ENCODE results near the gene ATG7.

ATG7 gene

GRCh38 chr3:11271986-11272904 is at the start of gene ATG7:
TSS of gene ATG7 (plus strand) at chr3:11272397. CDS start at chr3:11298696, 26,299 bp downstream.
- TF ChIP-seq ZNF70 (CRISPR knock-in tag; IDR thresholded peaks at IDR 0.05) (no peak; the same call in 1 of the 2 replicates), ESRRG (CRISPR knock-in tag; IDR thresholded peaks at IDR 0.05) (no peak), GLIS3 (CRISPR knock-in tag; IDR thresholded peaks at IDR 0.05) (no peak), ZNF8 (CRISPR knock-in tag; IDR thresholded peaks at IDR 0.05) (no peak), ZFP30 (CRISPR knock-in tag; IDR thresholded peaks at IDR 0.05) (no peak), CREB5 (CRISPR knock-in tag; IDR thresholded peaks at IDR 0.05; ENCODE audit: low read depth) (no peak), POU6F1 (CRISPR knock-in tag; IDR thresholded peaks at IDR 0.05; ENCODE audit: borderline replicate concordance, low read depth) (no peak), ZC3H10 (CRISPR knock-in tag; IDR thresholded peaks at IDR 0.05) (no peak), ZFP3 (CRISPR knock-in tag; IDR thresholded peaks at IDR 0.05) (no peak), ARNTL (CRISPR knock-in tag; IDR thresholded peaks at IDR 0.05; ENCODE audit: borderline replicate concordance, low read depth) (no peak)

GRCh38 chr3:11224010-11224409 is 48.2 kb upstream of the ATG7 start:
- ATAC-seq, result no peak
- no peak for TF ChIP-seq ESRRG (CRISPR knock-in tag; IDR thresholded peaks at IDR 0.05)

More at GRCh38 chr3:11271986-11272904, at the start of gene ATG7:
- ATAC-seq, result peak; percentile 98

- ATAC-seq, result no peak
- no peak for TF ChIP-seq SNAI2 (CRISPR knock-in tag; IDR thresholded peaks at IDR 0.05)
- TF ChIP-seq ISL1 (CRISPR knock-in tag; IDR thresholded peaks at IDR 0.05), result no peak
- TF ChIP-seq OSR1 (CRISPR knock-in tag; IDR thresholded peaks at IDR 0.05), result no peak
- no peak for TF ChIP-seq ZNF8 (CRISPR knock-in tag; IDR thresholded peaks at IDR 0.05)
- no peak for TF ChIP-seq ZNF565 (CRISPR knock-in tag; conservative IDR thresholded peaks at IDR 0.05; ENCODE audit: low read depth)
- no peak for TF ChIP-seq ZC3H10 (CRISPR knock-in tag; IDR thresholded peaks at IDR 0.05)
- TF ChIP-seq CREB5 (CRISPR knock-in tag; IDR thresholded peaks at IDR 0.05; ENCODE audit: low read depth), result no peak
- TF ChIP-seq TSHZ2 (CRISPR knock-in tag; IDR thresholded peaks at IDR 0.05), result no peak
- no peak for TF ChIP-seq GLIS3 (CRISPR knock-in tag; IDR thresholded peaks at IDR 0.05)
- no peak for TF ChIP-seq CSDC2 (CRISPR knock-in tag; IDR thresholded peaks at IDR 0.05)
- no peak for TF ChIP-seq BACH2 (CRISPR knock-in tag; IDR thresholded peaks at IDR 0.05; ENCODE audit: borderline replicate concordance)
- TF ChIP-seq TOX (CRISPR knock-in tag; IDR thresholded peaks at IDR 0.05; ENCODE audit: borderline replicate concordance), result no peak
- no peak for TF ChIP-seq TCF4 (CRISPR knock-in tag; IDR thresholded peaks at IDR 0.05; ENCODE audit: borderline replicate concordance)
- TF ChIP-seq CSRNP3 (CRISPR knock-in tag; IDR thresholded peaks at IDR 0.05), result no peak
- TF ChIP-seq ARNTL (CRISPR knock-in tag; IDR thresholded peaks at IDR 0.05; ENCODE audit: borderline replicate concordance, low read depth), result no peak
- TF ChIP-seq RARB (CRISPR knock-in tag; IDR thresholded peaks at IDR 0.05), result no peak
- TF ChIP-seq PPARA (CRISPR knock-in tag; IDR thresholded peaks at IDR 0.05; ENCODE audit: borderline replicate concordance), result no peak
- no peak for TF ChIP-seq POU6F1 (CRISPR knock-in tag; IDR thresholded peaks at IDR 0.05; ENCODE audit: borderline replicate concordance, low read depth)
Observed at GRCh38 chr3:11224870-11225229, 47.3 kb upstream of the ATG7 start.
